A673 (cell line): Measurements from ENCODE around the gene NRSN1. TPM values are rescaled to one million over a fixed set of nuclear protein-coding genes. Genes with fewer than 3 reads are reported as not detected.

Experiments
- BruUV-seq: library from RNA; stranded (reverse); fragments of 400-500 nt; replicated peaks from 2 replicates; lab custom pipeline; 2021; lab: Mats Ljungman, UMichigan
- CTCF ChIA-PET: fragments of 300-600 bp; sonication (Branson Sonifier 250); formaldehyde crosslinking; loops from one replicate; lab custom pipeline; 2022; ENCODE audit warnings: antibody characterized with exemption; lab: Charles Lee
- POLR2A ChIA-PET: fragments of 300-600 bp; sonication (Branson Sonifier 250); formaldehyde crosslinking; loops from one replicate; lab custom pipeline; 2022; ENCODE audit warnings: antibody characterized with exemption; ENCODE audit not compliant: low non-redundant PET; lab: Charles Lee
- DNase-seq: peaks from one replicate; pipeline ENCODE4 v3.0.0-alpha.2; 2015; ENCODE audit warnings: low spot score
- H3K27ac ChIP-seq: fragments of 200-600 bp; sonication (generic); 2 replicates; pipeline ENCODE4 v1.5.1; 2016; ENCODE audit warnings: mixed run types, low read depth, mild to moderate bottlenecking, mixed read lengths, antibody characterized with exemption, low read length; ENCODE audit not compliant: poor library complexity, severe bottlenecking
- H3K27me3 ChIP-seq: fragments of 200-600 bp; sonication (generic); replicated peaks from 2 replicates; pipeline ENCODE4 v1.6.1; 2017; ENCODE audit warnings: mixed run types, low read depth, mild to moderate bottlenecking, mixed read lengths, antibody characterized with exemption, low read length; ENCODE audit not compliant: insufficient read depth, poor library complexity
- H3K36me3 ChIP-seq: fragments of 200-600 bp; sonication (generic); 2 replicates; pipeline ENCODE4 v1.6.1; 2016; ENCODE audit warnings: mixed run types, mild to moderate bottlenecking, mixed read lengths, antibody characterized with exemption, low read length; ENCODE audit not compliant: insufficient read depth, poor library complexity, severe bottlenecking
- H3K4me1 ChIP-seq: fragments of 200-600 bp; sonication (generic); 2 replicates; pipeline ENCODE4 v1.6.1; 2017; ENCODE audit warnings: mixed run types, mild to moderate bottlenecking, mixed read lengths, antibody characterized with exemption, low read length; ENCODE audit not compliant: insufficient read depth, poor library complexity, severe bottlenecking
- H3K4me3 ChIP-seq: fragments of 200-600 bp; sonication (generic); 2 replicates; pipeline ENCODE4 v1.5.1; 2016; ENCODE audit warnings: low read depth, mixed run types, mild to moderate bottlenecking, mixed read lengths, low read length; ENCODE audit not compliant: poor library complexity, severe bottlenecking
- H3K9me3 ChIP-seq: fragments of 200-600 bp; sonication (generic); 2 replicates; pipeline ENCODE4 v1.6.1; 2016; ENCODE audit warnings: mixed run types, low read depth, mild to moderate bottlenecking, mixed read lengths, antibody characterized with exemption, low read length; ENCODE audit not compliant: poor library complexity, severe bottlenecking
- CTCF ChIP-seq: fragments of 300-800, 200-600 bp; sonication (generic); conservative IDR thresholded peaks from 2 replicates; pipeline ENCODE4 v1.5.1; 2017; ENCODE audit warnings: low read depth, mild to moderate bottlenecking, antibody characterized with exemption, low read length, moderate library complexity, mixed read lengths
- EZH2 ChIP-seq: fragments of 200-600 bp; sonication (generic); IDR thresholded peaks from 2 replicates; pipeline ENCODE4 v1.6.1; 2017; ENCODE audit warnings: borderline replicate concordance, low read depth, mild to moderate bottlenecking, mixed read lengths, antibody characterized with exemption, low read length; ENCODE audit not compliant: poor library complexity, severe bottlenecking
- intact Hi-C: fragments of 100-400 bp; cut with micrococcal nuclease; formaldehyde crosslinking; loops from one replicate; pipeline ENCODE4 v1.10.0; 2022; ENCODE audit not compliant: unreplicated experiment
- total RNA-seq: library from RNA; stranded (reverse); gene quantifications from 2 replicates; pipeline ENCODE4 v1.2.3, GENCODE V29; 2021

NRSN1 gene
- total RNA-seq, 1 experiment from 2014 or later, result not detected

DNA sequence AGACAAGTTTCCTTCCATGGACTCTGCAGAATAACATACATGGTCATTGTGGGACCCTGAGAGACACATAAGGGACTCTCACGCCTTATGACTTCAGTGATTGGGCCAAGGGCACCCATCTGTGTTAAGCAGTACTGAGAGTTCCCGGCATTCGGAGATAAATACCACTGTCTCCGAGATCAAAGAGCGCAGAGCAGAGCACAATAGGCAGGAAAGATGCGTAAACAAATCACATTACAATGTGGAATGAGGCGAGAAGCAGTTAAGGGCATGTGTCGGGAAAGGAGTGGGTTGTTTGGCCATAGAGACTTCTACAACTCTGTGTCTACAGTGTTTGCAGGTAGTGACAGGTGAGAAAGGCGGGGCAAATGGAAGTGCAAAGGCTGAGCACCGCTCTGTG lies 57.6 kb downstream of the NRSN1 start:
- Histone ChIP-seq H3K9me3 (peaks cover 7% of the 10 kb centered on the region), H3K36me3 (no peaks in the 10 kb centered on the region), H3K27me3 (no peaks in the 10 kb centered on the region), H3K27ac (no peak overlapping the region), H3K4me1 (peaks cover 4% of the 10 kb centered on the region), H3K4me3 (no peak overlapping the region)
- ChIA-PET CTCF (no interaction called here), POLR2A (no interaction called here)
- no peak for DNase-seq
- intact Hi-C loops, result no loop called here
- BruUV-seq, result no TSS peak
- TF ChIP-seq EZH2 (no peak), CTCF (no peak)

- intact Hi-C loops, result no loop called here
- ChIA-PET CTCF (no interaction called here), POLR2A (no interaction called here)
- no TSS peak for BruUV-seq
- Histone ChIP-seq H3K36me3 (no peaks in the 10 kb centered on the region), H3K9me3 (peaks cover 7% of the 10 kb centered on the region), H3K4me3 (no peak overlapping the region), H3K4me1 (peaks cover 6% of the 10 kb centered on the region), H3K27ac (no peak overlapping the region), H3K27me3 (no peaks in the 10 kb centered on the region)
- TF ChIP-seq EZH2, result no peak
- TF ChIP-seq CTCF, result no peak
- no peak for DNase-seq
Measured at GRCh38 chr6:24186349-24186748, 60.3 kb downstream of the NRSN1 start.

- Histone ChIP-seq H3K4me3 (no peak overlapping the region), H3K4me1 (peaks cover 6% of the 10 kb centered on the region), H3K27me3 (no peaks in the 10 kb centered on the region), H3K36me3 (no peaks in the 10 kb centered on the region), H3K9me3 (no peaks in the 10 kb centered on the region), H3K27ac (no peak overlapping the region)
- ChIA-PET CTCF (no interaction called here), POLR2A (no interaction called here)
- DNase-seq, result no peak
- BruUV-seq, result no TSS peak
- intact Hi-C loops, result no loop called here
- TF ChIP-seq CTCF (no peak), EZH2 (no peak)
Measured at GRCh38 chr6:24187965-24188577, 62.1 kb downstream of the NRSN1 start.
